Measurements from ENCODE around the gene MYBBP1A. TPM values are rescaled to one million over a fixed set of nuclear protein-coding genes. Genes with fewer than 3 reads are reported as not detected.

Gene MYBBP1A
- total and polyA plus RNA-seq, 2 experiments from 2014 or later: 70.7 to 213 TPM

DNA sequence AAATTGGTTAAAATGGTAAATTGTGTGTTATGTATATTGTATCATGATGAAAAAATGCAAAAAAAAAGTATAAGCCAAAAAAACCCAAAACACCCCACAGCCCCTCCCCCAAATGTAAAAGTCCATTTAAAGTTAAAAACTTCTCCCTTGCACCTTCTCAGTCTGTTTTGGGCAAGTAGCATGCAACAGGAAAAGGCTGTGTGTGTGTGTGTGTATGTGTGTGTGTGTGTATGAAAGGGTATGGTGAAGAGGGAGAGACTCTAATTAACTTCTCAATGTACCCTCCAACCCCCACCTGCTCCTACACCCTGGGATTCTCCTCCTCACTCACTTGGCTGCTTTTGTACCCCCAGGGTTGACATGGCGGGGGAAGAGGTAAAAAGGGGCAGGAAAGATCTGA lies 14.4 kb upstream of the MYBBP1A start:
- no peak overlapping the region for H3K4me2 ChIP-seq
- no peak overlapping the region for H2AFZ ChIP-seq
- H3K27me3 ChIP-seq (ENCODE audit: insufficient read depth): no peaks in the 10 kb centered on the region
- H3K79me2 ChIP-seq (replicated peaks; ENCODE audit: insufficient read depth): no peaks in the 10 kb centered on the region
- H3K36me3 Mint-ChIP-seq (ENCODE audit: low read depth): no peaks in the 10 kb centered on the region
- no peak overlapping the region; the same call in 2 of the 3 replicates for H3K4me3 Mint-ChIP-seq
- no peak overlapping the region for H3K4me3 ChIP-seq
- no peaks in the 10 kb centered on the region for H3K9me3 Mint-ChIP-seq
- no peaks in the 10 kb centered on the region for H3K36me3 ChIP-seq (ENCODE audit: insufficient read depth)
- H3K4me1 ChIP-seq (ENCODE audit: insufficient read depth): peaks cover 4% of the 10 kb centered on the region; the same call in 1 of the 2 replicates
- ATAC-seq: no peak
- no peaks in the 10 kb centered on the region for H4K20me1 ChIP-seq (replicated peaks; ENCODE audit: insufficient read depth)
- no peak overlapping the region for H3K27ac ChIP-seq (ENCODE audit: low read depth)
- DNase-seq (ENCODE audit: low spot score): no peak
- no peak for TF ChIP-seq STAT1 (IDR thresholded peaks at IDR 0.05; ENCODE audit: unreplicated experiment)
- no peak for TF ChIP-seq JUNB (IDR thresholded peaks at IDR 0.05; ENCODE audit: unreplicated experiment)
- TF ChIP-seq, protein P1, sequence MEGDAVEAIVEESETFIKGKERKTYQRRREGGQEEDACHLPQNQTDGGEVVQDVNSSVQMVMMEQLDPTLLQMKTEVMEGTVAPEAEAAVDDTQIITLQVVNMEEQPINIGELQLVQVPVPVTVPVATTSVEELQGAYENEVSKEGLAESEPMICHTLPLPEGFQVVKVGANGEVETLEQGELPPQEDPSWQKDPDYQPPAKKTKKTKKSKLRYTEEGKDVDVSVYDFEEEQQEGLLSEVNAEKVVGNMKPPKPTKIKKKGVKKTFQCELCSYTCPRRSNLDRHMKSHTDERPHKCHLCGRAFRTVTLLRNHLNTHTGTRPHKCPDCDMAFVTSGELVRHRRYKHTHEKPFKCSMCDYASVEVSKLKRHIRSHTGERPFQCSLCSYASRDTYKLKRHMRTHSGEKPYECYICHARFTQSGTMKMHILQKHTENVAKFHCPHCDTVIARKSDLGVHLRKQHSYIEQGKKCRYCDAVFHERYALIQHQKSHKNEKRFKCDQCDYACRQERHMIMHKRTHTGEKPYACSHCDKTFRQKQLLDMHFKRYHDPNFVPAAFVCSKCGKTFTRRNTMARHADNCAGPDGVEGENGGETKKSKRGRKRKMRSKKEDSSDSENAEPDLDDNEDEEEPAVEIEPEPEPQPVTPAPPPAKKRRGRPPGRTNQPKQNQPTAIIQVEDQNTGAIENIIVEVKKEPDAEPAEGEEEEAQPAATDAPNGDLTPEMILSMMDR (conservative IDR thresholded peaks at IDR 0.05; ENCODE audit: low read depth in 2 of 2): no peak
- TF ChIP-seq, protein P2, sequence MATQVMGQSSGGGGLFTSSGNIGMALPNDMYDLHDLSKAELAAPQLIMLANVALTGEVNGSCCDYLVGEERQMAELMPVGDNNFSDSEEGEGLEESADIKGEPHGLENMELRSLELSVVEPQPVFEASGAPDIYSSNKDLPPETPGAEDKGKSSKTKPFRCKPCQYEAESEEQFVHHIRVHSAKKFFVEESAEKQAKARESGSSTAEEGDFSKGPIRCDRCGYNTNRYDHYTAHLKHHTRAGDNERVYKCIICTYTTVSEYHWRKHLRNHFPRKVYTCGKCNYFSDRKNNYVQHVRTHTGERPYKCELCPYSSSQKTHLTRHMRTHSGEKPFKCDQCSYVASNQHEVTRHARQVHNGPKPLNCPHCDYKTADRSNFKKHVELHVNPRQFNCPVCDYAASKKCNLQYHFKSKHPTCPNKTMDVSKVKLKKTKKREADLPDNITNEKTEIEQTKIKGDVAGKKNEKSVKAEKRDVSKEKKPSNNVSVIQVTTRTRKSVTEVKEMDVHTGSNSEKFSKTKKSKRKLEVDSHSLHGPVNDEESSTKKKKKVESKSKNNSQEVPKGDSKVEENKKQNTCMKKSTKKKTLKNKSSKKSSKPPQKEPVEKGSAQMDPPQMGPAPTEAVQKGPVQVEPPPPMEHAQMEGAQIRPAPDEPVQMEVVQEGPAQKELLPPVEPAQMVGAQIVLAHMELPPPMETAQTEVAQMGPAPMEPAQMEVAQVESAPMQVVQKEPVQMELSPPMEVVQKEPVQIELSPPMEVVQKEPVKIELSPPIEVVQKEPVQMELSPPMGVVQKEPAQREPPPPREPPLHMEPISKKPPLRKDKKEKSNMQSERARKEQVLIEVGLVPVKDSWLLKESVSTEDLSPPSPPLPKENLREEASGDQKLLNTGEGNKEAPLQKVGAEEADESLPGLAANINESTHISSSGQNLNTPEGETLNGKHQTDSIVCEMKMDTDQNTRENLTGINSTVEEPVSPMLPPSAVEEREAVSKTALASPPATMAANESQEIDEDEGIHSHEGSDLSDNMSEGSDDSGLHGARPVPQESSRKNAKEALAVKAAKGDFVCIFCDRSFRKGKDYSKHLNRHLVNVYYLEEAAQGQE (IDR thresholded peaks at IDR 0.05; ENCODE audit: unreplicated experiment): no peak
- TF ChIP-seq EZH2phosphoT487 (IDR thresholded peaks at IDR 0.05; ENCODE audit: unreplicated experiment): no peak
- no peak for TF ChIP-seq ZNF331 (CRISPR knock-in tag; IDR thresholded peaks at IDR 0.05; ENCODE audit: low read depth)
- TF ChIP-seq, protein P3, sequence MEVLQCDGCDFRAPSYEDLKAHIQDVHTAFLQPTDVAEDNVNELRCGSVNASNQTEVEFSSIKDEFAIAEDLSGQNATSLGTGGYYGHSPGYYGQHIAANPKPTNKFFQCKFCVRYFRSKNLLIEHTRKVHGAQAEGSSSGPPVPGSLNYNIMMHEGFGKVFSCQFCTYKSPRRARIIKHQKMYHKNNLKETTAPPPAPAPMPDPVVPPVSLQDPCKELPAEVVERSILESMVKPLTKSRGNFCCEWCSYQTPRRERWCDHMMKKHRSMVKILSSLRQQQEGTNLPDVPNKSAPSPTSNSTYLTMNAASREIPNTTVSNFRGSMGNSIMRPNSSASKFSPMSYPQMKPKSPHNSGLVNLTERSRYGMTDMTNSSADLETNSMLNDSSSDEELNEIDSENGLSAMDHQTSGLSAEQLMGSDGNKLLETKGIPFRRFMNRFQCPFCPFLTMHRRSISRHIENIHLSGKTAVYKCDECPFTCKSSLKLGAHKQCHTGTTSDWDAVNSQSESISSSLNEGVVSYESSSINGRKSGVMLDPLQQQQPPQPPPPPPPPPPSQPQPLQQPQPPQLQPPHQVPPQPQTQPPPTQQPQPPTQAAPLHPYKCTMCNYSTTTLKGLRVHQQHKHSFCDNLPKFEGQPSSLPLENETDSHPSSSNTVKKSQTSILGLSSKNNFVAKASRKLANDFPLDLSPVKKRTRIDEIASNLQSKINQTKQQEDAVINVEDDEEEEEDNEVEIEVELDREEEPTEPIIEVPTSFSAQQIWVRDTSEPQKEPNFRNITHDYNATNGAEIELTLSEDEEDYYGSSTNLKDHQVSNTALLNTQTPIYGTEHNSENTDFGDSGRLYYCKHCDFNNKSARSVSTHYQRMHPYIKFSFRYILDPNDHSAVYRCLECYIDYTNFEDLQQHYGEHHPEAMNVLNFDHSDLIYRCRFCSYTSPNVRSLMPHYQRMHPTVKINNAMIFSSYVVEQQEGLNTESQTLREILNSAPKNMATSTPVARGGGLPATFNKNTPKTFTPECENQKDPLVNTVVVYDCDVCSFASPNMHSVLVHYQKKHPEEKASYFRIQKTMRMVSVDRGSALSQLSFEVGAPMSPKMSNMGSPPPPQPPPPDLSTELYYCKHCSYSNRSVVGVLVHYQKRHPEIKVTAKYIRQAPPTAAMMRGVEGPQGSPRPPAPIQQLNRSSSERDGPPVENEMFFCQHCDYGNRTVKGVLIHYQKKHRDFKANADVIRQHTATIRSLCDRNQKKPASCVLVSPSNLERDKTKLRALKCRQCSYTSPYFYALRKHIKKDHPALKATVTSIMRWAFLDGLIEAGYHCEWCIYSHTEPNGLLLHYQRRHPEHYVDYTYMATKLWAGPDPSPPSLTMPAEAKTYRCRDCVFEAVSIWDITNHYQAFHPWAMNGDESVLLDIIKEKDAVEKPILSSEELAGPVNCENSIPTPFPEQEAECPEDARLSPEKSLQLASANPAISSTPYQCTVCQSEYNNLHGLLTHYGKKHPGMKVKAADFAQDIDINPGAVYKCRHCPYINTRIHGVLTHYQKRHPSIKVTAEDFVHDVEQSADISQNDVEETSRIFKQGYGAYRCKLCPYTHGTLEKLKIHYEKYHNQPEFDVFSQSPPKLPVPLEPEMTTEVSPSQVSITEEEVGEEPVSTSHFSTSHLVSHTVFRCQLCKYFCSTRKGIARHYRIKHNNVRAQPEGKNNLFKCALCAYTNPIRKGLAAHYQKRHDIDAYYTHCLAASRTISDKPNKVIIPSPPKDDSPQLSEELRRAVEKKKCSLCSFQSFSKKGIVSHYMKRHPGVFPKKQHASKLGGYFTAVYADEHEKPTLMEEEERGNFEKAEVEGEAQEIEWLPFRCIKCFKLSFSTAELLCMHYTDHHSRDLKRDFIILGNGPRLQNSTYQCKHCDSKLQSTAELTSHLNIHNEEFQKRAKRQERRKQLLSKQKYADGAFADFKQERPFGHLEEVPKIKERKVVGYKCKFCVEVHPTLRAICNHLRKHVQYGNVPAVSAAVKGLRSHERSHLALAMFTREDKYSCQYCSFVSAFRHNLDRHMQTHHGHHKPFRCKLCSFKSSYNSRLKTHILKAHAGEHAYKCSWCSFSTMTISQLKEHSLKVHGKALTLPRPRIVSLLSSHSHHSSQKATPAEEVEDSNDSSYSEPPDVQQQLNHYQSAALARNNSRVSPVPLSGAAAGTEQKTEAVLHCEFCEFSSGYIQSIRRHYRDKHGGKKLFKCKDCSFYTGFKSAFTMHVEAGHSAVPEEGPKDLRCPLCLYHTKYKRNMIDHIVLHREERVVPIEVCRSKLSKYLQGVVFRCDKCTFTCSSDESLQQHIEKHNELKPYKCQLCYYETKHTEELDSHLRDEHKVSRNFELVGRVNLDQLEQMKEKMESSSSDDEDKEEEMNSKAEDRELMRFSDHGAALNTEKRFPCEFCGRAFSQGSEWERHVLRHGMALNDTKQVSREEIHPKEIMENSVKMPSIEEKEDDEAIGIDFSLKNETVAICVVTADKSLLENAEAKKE (CRISPR knock-in tag; IDR thresholded peaks at IDR 0.05): no peak
- no peak for TF ChIP-seq ZNF114 (CRISPR knock-in tag; IDR thresholded peaks at IDR 0.05)
- TF ChIP-seq POLR2AphosphoS5 (IDR thresholded peaks at IDR 0.05; ENCODE audit: low read depth): no peak
- no peak for TF ChIP-seq NANOG (IDR thresholded peaks at IDR 0.05; ENCODE audit: borderline replicate concordance)
- no peak for TF ChIP-seq CREB1 (CRISPR knock-in tag; IDR thresholded peaks at IDR 0.05; ENCODE audit: low read depth)
- TF ChIP-seq, protein P4, sequence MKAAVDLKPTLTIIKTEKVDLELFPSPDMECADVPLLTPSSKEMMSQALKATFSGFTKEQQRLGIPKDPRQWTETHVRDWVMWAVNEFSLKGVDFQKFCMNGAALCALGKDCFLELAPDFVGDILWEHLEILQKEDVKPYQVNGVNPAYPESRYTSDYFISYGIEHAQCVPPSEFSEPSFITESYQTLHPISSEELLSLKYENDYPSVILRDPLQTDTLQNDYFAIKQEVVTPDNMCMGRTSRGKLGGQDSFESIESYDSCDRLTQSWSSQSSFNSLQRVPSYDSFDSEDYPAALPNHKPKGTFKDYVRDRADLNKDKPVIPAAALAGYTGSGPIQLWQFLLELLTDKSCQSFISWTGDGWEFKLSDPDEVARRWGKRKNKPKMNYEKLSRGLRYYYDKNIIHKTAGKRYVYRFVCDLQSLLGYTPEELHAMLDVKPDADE (IDR thresholded peaks at IDR 0.05): no peak
- no peak for TF ChIP-seq EZH2 (IDR thresholded peaks at IDR 0.05; ENCODE audit: low read depth, unreplicated experiment)
- H3K4me1 Mint-ChIP-seq: peaks cover 27% of the 10 kb centered on the region
- H3K27ac Mint-ChIP-seq: no peak overlapping the region
- H3K27me3 Mint-ChIP-seq (ENCODE audit: insufficient read depth, low read depth, poor library complexity): peaks cover 10% of the 10 kb centered on the region
- H3F3A ChIP-seq (replicated peaks; ENCODE audit: low read depth): no peaks in the 10 kb centered on the region
- no peaks in the 10 kb centered on the region for H3K9me2 ChIP-seq (ENCODE audit: insufficient read depth)
